Tibial artery (tissue), 4 donors: Measurements from ENCODE around the gene RAP1GAP2.

Experiments
- DNase-seq, 2 donors: peaks; one replicate each; pipeline ENCODE4 v3.0.0-alpha.2; 2019
- H3K27ac ChIP-seq, 2 donors: fragments of 200-600 bp; sonication (generic) in 1 of 2; 1 replicate in 1 of 2; 2 replicates in 1 of 2; pipeline ENCODE4 v1.5.1; 2018 to 2019; ENCODE audit warnings: mild to moderate bottlenecking in 1 of 2
- H3K27me3 ChIP-seq, 2 donors: fragments of 200-600 bp; sonication (generic) in 1 of 2; one replicate each; pipeline versions ENCODE4 v1.5.1 to v1.6.0; 2016 to 2019
- H3K36me3 ChIP-seq, 3 donors: fragments of 200-600 bp; sonication (generic) in 2 of 3; one replicate each; pipeline ENCODE4 v1.5.1; 2016 to 2019; ENCODE audit warnings: mild to moderate bottlenecking in 2 of 3
- H3K4me1 ChIP-seq, 4 donors: fragments of 200-600 bp; sonication (generic) in 2 of 4; 1 replicate in 3 of 4; 2 replicates in 1 of 4; pipeline ENCODE4 v1.5.1; 2016 to 2019
- H3K4me3 ChIP-seq, 2 donors: fragments of 200-600 bp; sonication (generic) in 1 of 2; 1 replicate in 1 of 2; 2 replicates in 1 of 2; pipeline ENCODE4 v1.5.1; 2018 to 2019; ENCODE audit warnings: mild to moderate bottlenecking in 2 of 2
- H3K9me3 ChIP-seq, 3 donors: fragments of 200-600 bp; sonication (generic) in 1 of 3; one replicate each; pipeline ENCODE4 v1.5.1; 2016 to 2019
- intact Hi-C: fragments of 100-400 bp; cut with DNase I; formaldehyde crosslinking; loops from one replicate; pipeline ENCODE4 v1.15.0; 2023; ENCODE audit warnings: low total_unique reads
- TF ChIP-seq, protein P1 (sequence below), 2 experiments: fragments of 200-600 bp in 1 of 2; fragments of 450-650 bp in 1 of 2; IDR thresholded peaks; one replicate each; pipeline ENCODE4 v1.5.1; 2017 to 2019; ENCODE audit warnings: antibody characterized with exemption in 2 of 2, mild to moderate bottlenecking in 1 of 2, moderate library complexity in 1 of 2

Gene RAP1GAP2

DNA sequence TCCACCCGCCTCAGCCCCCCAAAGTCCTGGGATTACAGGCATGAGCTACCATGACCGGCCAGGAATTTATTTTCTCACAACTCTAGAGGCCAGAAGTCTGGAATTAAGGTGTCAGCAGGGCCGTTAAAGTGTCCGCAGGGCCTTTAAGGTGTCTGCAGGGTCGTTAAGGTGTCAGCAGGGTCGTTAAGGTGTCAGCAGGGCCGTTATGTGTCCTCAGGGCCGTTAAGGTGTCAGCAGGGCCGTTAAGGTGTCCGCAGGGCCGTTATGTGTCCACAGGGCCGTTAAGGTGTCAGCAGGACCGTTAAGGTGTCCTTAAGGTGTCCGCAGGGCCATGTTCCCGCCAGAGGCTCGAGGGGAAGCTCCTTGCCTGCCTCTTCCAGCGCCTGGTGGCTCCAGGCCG, 125.2 kb downstream of the RAP1GAP2 start:
- Histone ChIP-seq H3K36me3 (no peaks in the 10 kb centered on the region), H3K4me1 (peaks cover 0 to 11% (median 0%) of the 10 kb centered on the region in 4 donors), H3K9me3 (no peaks in the 10 kb centered on the region), H3K4me3 (no peak overlapping the region), H3K27me3 (no peaks in the 10 kb centered on the region), H3K27ac (no peak overlapping the region)
- TF ChIP-seq, protein P1, sequence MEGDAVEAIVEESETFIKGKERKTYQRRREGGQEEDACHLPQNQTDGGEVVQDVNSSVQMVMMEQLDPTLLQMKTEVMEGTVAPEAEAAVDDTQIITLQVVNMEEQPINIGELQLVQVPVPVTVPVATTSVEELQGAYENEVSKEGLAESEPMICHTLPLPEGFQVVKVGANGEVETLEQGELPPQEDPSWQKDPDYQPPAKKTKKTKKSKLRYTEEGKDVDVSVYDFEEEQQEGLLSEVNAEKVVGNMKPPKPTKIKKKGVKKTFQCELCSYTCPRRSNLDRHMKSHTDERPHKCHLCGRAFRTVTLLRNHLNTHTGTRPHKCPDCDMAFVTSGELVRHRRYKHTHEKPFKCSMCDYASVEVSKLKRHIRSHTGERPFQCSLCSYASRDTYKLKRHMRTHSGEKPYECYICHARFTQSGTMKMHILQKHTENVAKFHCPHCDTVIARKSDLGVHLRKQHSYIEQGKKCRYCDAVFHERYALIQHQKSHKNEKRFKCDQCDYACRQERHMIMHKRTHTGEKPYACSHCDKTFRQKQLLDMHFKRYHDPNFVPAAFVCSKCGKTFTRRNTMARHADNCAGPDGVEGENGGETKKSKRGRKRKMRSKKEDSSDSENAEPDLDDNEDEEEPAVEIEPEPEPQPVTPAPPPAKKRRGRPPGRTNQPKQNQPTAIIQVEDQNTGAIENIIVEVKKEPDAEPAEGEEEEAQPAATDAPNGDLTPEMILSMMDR (IDR thresholded peaks at IDR 0.05): no peak
- no peak for DNase-seq
- intact Hi-C loops: no loop called here

DNA sequence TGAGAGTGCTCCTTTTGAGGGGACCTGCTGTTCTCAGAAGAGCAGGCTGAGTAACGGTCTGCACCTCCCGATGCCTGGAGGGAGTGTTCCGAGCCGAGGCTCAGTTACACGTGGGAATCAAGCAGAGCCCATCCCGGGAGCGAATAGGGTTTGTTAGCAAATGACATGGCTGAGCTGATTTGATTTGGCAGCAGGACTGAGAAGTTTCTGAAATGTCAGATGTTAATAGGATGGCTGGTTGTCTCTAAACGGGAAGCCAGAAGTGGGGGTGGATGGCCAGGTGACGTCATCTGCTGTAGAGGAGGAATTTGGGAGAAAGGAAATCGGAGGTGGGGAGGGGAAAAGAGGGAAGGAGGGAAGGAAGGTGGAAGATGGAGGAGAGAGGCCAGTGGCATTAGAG, 128.0 kb downstream of the RAP1GAP2 start:
- no peak for DNase-seq
- Histone ChIP-seq H3K27me3 (no peaks in the 10 kb centered on the region), H3K36me3 (no peaks in the 10 kb centered on the region), H3K4me3 (no peak overlapping the region), H3K9me3 (no peaks in the 10 kb centered on the region), H3K4me1 (peaks cover 0 to 11% (median 0%) of the 10 kb centered on the region in 4 donors), H3K27ac (no peak overlapping the region)
- intact Hi-C loops: no loop called here
- TF ChIP-seq, protein P1 (IDR thresholded peaks at IDR 0.05): no peak

DNA sequence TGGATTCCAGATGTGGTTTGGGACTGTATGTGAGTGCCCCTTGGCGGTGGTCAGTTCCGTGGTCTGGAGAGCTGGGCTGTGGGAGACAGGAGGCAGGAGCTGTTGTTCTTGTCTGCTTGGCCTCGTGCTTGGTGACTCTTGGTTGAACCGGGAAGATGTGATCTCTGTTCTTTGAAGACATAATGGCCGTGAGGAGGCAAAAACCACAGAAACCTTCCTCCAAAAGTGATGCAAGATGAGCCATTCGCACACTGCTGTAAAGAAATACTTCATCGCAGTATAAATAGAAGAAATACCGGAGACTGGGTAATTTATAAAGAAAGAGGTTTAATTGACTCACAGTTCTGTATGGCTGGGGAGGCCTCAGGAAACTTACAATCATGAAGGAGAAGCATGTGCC, 128.8 kb downstream of the RAP1GAP2 start:
- Histone ChIP-seq H3K4me3 (no peak overlapping the region), H3K27ac (no peak overlapping the region), H3K36me3 (no peaks in the 10 kb centered on the region), H3K9me3 (no peaks in the 10 kb centered on the region), H3K4me1 (peaks cover 0 to 11% (median 0%) of the 10 kb centered on the region in 4 donors), H3K27me3 (no peaks in the 10 kb centered on the region)
- no peak for DNase-seq
- TF ChIP-seq, protein P1 (IDR thresholded peaks at IDR 0.05): no peak
- intact Hi-C loops: no loop called here

DNA sequence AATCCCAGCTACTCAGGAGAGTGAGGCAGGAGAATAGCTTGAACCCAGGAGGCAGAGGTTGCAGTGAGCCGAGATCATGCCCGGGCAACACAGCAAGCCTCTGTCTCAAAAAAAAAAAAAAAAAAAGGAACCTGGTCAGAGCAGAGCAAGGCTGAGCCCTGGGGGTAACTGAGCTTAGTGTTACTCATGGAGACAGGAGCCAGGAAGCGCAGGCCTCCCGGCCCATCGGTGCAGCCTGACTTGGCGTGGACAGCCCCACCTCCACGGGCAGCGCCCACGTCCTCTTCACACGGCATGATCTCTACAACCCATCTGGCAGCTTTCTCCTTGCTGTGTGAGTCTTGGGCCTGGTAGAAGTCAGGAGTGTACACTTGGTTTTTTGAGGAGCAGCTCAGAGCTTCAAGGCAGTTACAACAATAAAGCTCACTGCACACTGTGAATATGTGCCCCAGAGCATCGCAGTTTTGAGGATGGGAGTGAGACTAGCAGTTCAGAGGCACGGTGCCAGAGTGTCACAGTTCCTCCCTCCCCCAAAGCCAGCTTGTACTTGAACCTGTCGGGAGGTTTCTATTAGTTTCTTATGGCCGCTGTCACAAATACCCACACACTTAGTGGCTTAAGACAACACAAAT, 129.9 kb downstream of the RAP1GAP2 start:
- H3K27ac ChIP-seq: no peak overlapping the region
- H3K9me3 ChIP-seq: no peaks in the 10 kb centered on the region
- H3K4me1 ChIP-seq: peaks cover 0 to 11% (median 0%) of the 10 kb centered on the region in 4 donors
- intact Hi-C loops: no loop called here
- H3K4me3 ChIP-seq: no peak overlapping the region
- H3K36me3 ChIP-seq: no peaks in the 10 kb centered on the region
- DNase-seq: no peak
- TF ChIP-seq, protein P1 (IDR thresholded peaks at IDR 0.05): no peak
- H3K27me3 ChIP-seq: no peaks in the 10 kb centered on the region

DNA sequence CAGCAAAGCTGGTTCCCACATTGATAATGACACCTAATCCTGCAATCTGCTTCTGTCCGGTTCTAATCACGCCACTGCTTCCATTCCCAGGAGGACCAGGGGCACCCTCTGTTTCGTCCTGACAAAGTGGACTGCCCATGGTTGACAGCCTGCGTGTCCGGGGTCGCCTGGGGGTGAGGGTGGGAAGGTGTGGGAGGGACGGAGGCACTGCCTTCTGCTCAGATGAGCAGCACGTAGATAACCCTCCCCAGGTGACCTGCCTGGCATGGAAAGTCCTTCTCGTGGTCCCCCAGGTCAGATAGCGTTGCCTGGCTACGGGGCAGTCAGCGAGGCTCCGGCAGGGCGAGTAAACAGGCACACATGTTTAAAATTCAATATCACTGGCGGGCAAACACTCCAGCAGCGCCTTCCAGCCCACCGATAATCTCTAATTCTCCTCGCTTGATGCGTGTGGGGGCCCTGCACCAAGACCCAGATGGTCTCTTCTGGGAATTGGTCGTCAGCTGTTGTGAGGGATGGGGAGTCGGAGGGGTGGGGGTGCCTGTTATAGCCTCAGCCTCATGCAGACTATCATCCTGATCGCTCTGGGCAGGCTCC, 132.2 kb downstream of the RAP1GAP2 start:
- Histone ChIP-seq H3K27ac (no peak overlapping the region), H3K36me3 (no peaks in the 10 kb centered on the region), H3K4me3 (no peak overlapping the region), H3K4me1 (peaks cover 0 to 11% (median 0%) of the 10 kb centered on the region in 4 donors), H3K9me3 (no peaks in the 10 kb centered on the region), H3K27me3 (no peaks in the 10 kb centered on the region)
- DNase-seq: no peak
- TF ChIP-seq, protein P1 (IDR thresholded peaks at IDR 0.05): no peak
- intact Hi-C loops: no loop called here
